Left ventricle myocardium inferior (tissue), 1 donor: ENCODE data around the gene SHISA9. TPM values are rescaled to one million over a fixed set of nuclear protein-coding genes. Genes with fewer than 3 reads are reported as not detected.

Experiments used
- DNase-seq: peaks from one replicate; pipeline ENCODE4 v3.0.0-alpha.2; 2020
- H3K27ac ChIP-seq: fragments of 200-600 bp; replicated peaks from 2 replicates; pipeline ENCODE4 v1.8.0; 2021
- H3K27me3 ChIP-seq: fragments of 200-600 bp; 2 replicates; pipeline ENCODE4 v1.8.0; 2021; ENCODE audit warnings: low read depth
- H3K36me3 ChIP-seq: fragments of 200-600 bp; 2 replicates; pipeline ENCODE4 v1.8.0; 2021
- H3K4me1 ChIP-seq: fragments of 200-600 bp; 2 replicates; pipeline ENCODE4 v1.8.0; 2021
- H3K4me3 ChIP-seq: fragments of 200-600 bp; 2 replicates; pipeline ENCODE4 v1.8.0; 2021; ENCODE audit warnings: mild to moderate bottlenecking, moderate library complexity
- H3K9me3 ChIP-seq: fragments of 200-600 bp; replicated peaks from 2 replicates; pipeline ENCODE4 v1.8.0; 2021
- intact Hi-C: fragments of 100-400 bp; cut with micrococcal nuclease; formaldehyde crosslinking; loops from one replicate; pipeline ENCODE4 v1.11.0; 2022
- total RNA-seq: library from RNA; stranded (reverse); fragmentation: NEBNext Ultra II Directional; extraction: Animal tissue kit (Norgen Biotek cat#: 25700); gene quantifications from one replicate; pipeline ENCODE4 v1.2.1, GENCODE V29; 2021
- TF ChIP-seq, protein P1 (sequence below): fragments of 200-600 bp; IDR thresholded peaks from 2 replicates; pipeline ENCODE4 v1.8.0; 2021; ENCODE audit warnings: antibody characterized with exemption, mild to moderate bottlenecking, borderline replicate concordance
- donor health status: DM: no; HTN: yes; CAD: no; lungs with severe emphysema.

SHISA9 gene
- total RNA-seq, 1 donor from 2014 or later = 0.30 TPM

DNA sequence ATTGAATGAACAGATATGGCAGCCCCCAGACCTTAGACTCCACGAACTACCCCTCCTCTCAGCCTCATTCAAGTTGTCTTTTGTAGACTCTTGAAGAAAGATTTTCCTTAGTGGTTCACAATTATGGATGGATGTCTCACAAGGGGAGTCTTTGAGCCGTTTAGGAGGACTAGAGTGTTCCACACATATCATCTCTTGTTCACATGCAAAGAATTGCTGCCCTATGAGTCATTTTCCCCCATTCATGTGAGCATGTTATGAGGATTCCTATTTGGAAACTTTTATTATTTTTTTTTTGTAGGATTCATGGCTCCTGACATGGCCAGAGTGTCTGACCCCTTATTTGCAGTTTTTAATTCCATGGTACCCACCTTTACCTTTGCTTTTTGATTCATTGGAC lies 237.1 kb downstream of the SHISA9 start:
- Histone ChIP-seq H3K36me3 (no peaks in the 10 kb centered on the region), H3K27ac (no peak overlapping the region), H3K9me3 (peaks cover 13% of the 10 kb centered on the region), H3K27me3 (no peaks in the 10 kb centered on the region), H3K4me1 (no peaks in the 10 kb centered on the region), H3K4me3 (no peak overlapping the region)
- TF ChIP-seq, protein P1, sequence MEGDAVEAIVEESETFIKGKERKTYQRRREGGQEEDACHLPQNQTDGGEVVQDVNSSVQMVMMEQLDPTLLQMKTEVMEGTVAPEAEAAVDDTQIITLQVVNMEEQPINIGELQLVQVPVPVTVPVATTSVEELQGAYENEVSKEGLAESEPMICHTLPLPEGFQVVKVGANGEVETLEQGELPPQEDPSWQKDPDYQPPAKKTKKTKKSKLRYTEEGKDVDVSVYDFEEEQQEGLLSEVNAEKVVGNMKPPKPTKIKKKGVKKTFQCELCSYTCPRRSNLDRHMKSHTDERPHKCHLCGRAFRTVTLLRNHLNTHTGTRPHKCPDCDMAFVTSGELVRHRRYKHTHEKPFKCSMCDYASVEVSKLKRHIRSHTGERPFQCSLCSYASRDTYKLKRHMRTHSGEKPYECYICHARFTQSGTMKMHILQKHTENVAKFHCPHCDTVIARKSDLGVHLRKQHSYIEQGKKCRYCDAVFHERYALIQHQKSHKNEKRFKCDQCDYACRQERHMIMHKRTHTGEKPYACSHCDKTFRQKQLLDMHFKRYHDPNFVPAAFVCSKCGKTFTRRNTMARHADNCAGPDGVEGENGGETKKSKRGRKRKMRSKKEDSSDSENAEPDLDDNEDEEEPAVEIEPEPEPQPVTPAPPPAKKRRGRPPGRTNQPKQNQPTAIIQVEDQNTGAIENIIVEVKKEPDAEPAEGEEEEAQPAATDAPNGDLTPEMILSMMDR = no peak
- intact Hi-C loops = no loop called here
- no peak for DNase-seq

DNA sequence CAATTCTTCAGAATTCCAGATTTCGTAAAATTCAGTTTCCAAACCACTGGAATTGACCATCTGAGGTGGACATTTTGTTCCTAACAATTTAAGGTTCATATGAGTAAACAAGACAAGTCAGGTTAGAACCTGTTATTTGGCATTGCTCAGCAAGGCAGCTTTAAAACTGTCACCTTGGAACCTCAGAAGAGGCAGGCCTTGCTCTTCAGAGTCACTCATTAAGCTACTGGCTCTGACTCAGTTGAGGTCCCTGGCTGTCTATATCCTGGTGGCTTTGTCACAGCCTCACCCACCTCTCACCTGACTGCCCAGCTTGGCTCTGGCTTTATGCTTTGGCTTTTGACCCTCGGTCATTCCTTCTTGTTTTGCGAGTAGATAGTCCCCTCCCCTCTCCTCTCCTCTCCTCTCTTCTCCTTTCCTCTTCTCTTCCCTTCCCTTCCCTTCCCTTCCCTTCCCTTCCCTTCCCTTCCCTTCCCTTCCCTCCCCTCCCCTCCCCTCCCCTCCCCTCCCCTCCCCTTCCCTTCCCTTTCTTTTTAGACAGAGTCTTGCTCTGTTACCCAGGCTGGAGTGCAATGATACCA lies 238.4 kb downstream of the SHISA9 start:
- DNase-seq = no peak
- Histone ChIP-seq H3K27ac (no peak overlapping the region), H3K9me3 (peaks cover 6% of the 10 kb centered on the region), H3K36me3 (no peaks in the 10 kb centered on the region), H3K4me1 (no peaks in the 10 kb centered on the region), H3K27me3 (no peaks in the 10 kb centered on the region), H3K4me3 (no peak overlapping the region)
- intact Hi-C loops = no loop called here
- TF ChIP-seq, protein P1 = no peak

DNA sequence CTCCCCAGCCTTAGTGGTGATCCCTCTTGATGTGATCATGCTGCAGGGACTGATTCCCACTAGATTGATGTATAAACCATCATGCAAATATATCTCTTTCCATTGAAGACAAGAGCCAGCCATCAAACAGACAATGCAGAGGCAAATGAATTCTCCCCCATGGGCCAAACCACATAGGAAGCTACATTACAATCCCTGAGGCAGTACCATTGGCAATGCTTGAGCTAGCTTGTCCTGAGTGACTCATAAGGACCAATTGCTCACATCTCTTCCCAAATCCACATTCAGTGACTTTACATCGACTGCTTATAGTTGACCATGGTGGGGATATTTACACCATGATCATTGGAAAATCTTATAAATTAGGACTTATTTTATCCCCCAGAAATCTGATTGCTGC lies 242.2 kb downstream of the SHISA9 start:
- no peaks in the 10 kb centered on the region for H3K9me3 ChIP-seq
- no peaks in the 10 kb centered on the region for H3K27me3 ChIP-seq
- no peaks in the 10 kb centered on the region for H3K4me1 ChIP-seq
- no peak overlapping the region for H3K27ac ChIP-seq
- TF ChIP-seq, protein P1 = no peak
- H3K4me3 ChIP-seq = no peak overlapping the region
- DNase-seq = no peak
- H3K36me3 ChIP-seq = no peaks in the 10 kb centered on the region
- intact Hi-C loops = no loop called here

DNA sequence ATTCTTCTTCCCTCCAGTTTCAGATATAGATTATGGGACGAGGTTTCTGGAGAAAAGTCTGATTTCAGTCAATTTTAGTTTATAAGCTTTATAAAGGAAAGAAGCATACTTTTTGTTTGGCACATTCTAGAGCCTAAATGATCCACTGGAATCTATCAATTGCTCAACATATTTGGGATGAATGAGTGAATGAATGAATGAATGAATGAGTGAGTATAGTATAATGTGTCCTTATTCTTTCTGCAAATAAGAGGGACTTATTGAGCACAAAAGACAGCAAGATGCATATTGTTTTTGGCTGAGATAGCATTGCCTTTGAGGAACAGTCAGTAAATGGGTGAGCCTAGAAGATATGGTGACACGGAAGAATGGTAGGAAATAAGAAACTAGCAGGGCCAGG lies 245.4 kb downstream of the SHISA9 start:
- Histone ChIP-seq H3K27me3 (no peaks in the 10 kb centered on the region), H3K4me3 (no peak overlapping the region), H3K36me3 (no peaks in the 10 kb centered on the region), H3K27ac (no peak overlapping the region), H3K9me3 (no peaks in the 10 kb centered on the region), H3K4me1 (no peaks in the 10 kb centered on the region)
- no peak for DNase-seq
- TF ChIP-seq, protein P1 = no peak
- intact Hi-C loops = no loop called here

DNA sequence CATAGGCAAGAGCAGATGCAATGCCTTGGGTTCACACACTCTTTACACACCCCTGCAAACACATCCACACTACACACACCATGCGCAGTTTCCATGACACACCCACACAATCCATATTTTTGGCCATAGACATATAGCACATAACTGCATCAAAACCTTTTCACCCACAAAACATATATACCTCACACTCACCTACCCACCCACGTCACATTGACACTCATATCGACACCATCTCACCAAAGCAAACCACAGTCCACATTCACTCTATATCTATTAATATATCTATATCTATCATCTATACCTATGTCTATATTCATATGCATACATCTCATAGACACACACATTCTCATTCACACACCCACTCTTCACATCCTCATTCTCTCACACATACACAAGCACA lies 246.9 kb downstream of the SHISA9 start:
- Histone ChIP-seq H3K27ac (no peak overlapping the region), H3K27me3 (peaks cover under 1% of the 10 kb centered on the region), H3K9me3 (no peaks in the 10 kb centered on the region), H3K4me1 (no peaks in the 10 kb centered on the region), H3K4me3 (no peak overlapping the region), H3K36me3 (no peaks in the 10 kb centered on the region)
- TF ChIP-seq, protein P1 = no peak
- no peak for DNase-seq
- intact Hi-C loops = no loop called here
